DMS53 treated with DMSO at 0.1 percent for 48 hours (cell line): Measurements from ENCODE around the gene PRKCE.
A peak's percentile ranks its signal among the peaks of the same experiment; 100 is the strongest.

Source experiments
- DNase-seq: peaks from one replicate; lab custom pipeline; 2025; ENCODE audit not compliant: unreplicated experiment; lab: John Stamatoyannopoulos, UW

Gene PRKCE

GRCh38 chr2:45951025-45951727, 299.7 kb downstream of the PRKCE start:
- no peak for DNase-seq

GRCh38 chr2:45952591-45952990, 301.1 kb downstream of the PRKCE start:
- no peak for DNase-seq

GRCh38 chr2:45953376-45954027, 302.0 kb downstream of the PRKCE start:
- no peak for DNase-seq

GRCh38 chr2:45954233-45954850, 302.9 kb downstream of the PRKCE start:
- no peak for DNase-seq

- DNase-seq = no peak
These were observed 306.2 kb downstream of the PRKCE start for GRCh38 chr2:45957533-45958227.

GRCh38 chr2:45960057-45960863, 308.8 kb downstream of the PRKCE start:
- DNase-seq = no peak

GRCh38 chr2:45962177-45962921, 310.9 kb downstream of the PRKCE start:
- DNase-seq = no peak

- no peak for DNase-seq
These were observed 312.3 kb downstream of the PRKCE start for GRCh38 chr2:45963816-45964215.

- DNase-seq = peak; percentile 26
These were observed 312.9 kb downstream of the PRKCE start for GRCh38 chr2:45964223-45964841.

GRCh38 chr2:45964906-45965305, 313.4 kb downstream of the PRKCE start:
- DNase-seq = no peak

GRCh38 chr2:45965871-45966498, 314.5 kb downstream of the PRKCE start:
- no peak for DNase-seq

GRCh38 chr2:45968946-45969584, 317.6 kb downstream of the PRKCE start:
- no peak for DNase-seq

- DNase-seq = no peak
These were observed 322.0 kb downstream of the PRKCE start for GRCh38 chr2:45973426-45973825.

GRCh38 chr2:45974056-45974455, 322.6 kb downstream of the PRKCE start:
- no peak for DNase-seq

GRCh38 chr2:45974762-45975408, 323.4 kb downstream of the PRKCE start:
- no peak for DNase-seq

- no peak for DNase-seq
These were observed 324.5 kb downstream of the PRKCE start for GRCh38 chr2:45975752-45976517.

- DNase-seq = no peak
These were observed 326.9 kb downstream of the PRKCE start for GRCh38 chr2:45978302-45978859.
